ENCODE measurements around the gene ZBTB5.
A peak's percentile ranks its signal among the peaks of the same experiment; 100 is the strongest.
"Not testable (repeated sequence)": the region's sequence is repeated elsewhere in the genome, so short reads cannot be mapped to it uniquely, and the experiment has no call there.

Gene ZBTB5

DNA sequence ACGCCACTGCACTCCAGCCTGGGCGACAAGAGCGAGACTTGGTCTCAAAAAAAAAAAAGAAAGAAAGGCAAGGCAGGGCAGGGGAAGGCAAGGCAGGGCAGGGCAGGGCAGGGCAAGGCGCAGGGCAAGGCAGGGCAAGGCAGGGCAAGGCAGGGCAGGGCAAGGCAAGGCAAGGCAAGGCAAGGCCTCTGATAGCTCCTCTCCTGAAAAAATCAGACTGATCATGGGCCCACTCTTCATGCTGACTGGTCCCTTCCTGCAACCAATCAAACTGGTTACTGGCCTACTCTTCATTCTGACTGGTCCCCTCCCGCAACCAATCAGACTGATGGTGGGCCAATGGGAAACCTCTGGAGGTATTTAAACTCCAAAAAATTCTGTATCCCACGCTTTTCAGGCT lies 3.4 kb upstream of the ZBTB5 start:
- Histone ChIP-seq H3K4me2 (ENCODE audit: insufficient read depth, low read length) (no peak overlapping the region), H3K9me3 (ENCODE audit: insufficient read depth, low read length, severe bottlenecking) (no peaks in the 10 kb centered on the region), H3K4me3 (ENCODE audit: low read depth in 1 of 2, low read length in 2 of 2) (no peak overlapping the region), H3K36me3 (ENCODE audit: insufficient read depth, low read length) (no peaks in the 10 kb centered on the region; the same call in 1 of the 2 replicates), H2AFZ (ENCODE audit: low read depth, low read length) (no peak overlapping the region), H3K27me3 (ENCODE audit: insufficient read depth, low read length, poor library complexity) (no peaks in the 10 kb centered on the region), H3K9ac (ENCODE audit: low read depth, low read length) (no peak overlapping the region), H3K79me2 (ENCODE audit: insufficient read depth, low read length) (peaks cover 15% of the 10 kb centered on the region), H3K4me1 (ENCODE audit: insufficient read depth, low read length) (peaks cover 22% of the 10 kb centered on the region), H4K20me1 (ENCODE audit: insufficient read depth, low read length) (peaks cover 3% of the 10 kb centered on the region; the same call in 1 of the 2 replicates), H3K27ac (ENCODE audit: low read length) (no peak overlapping the region)
- no peak for TF ChIP-seq EZH2 (IDR thresholded peaks at IDR 0.05; ENCODE audit: borderline replicate concordance, low read depth, low read length, severe bottlenecking)
- TF ChIP-seq, protein P1, sequence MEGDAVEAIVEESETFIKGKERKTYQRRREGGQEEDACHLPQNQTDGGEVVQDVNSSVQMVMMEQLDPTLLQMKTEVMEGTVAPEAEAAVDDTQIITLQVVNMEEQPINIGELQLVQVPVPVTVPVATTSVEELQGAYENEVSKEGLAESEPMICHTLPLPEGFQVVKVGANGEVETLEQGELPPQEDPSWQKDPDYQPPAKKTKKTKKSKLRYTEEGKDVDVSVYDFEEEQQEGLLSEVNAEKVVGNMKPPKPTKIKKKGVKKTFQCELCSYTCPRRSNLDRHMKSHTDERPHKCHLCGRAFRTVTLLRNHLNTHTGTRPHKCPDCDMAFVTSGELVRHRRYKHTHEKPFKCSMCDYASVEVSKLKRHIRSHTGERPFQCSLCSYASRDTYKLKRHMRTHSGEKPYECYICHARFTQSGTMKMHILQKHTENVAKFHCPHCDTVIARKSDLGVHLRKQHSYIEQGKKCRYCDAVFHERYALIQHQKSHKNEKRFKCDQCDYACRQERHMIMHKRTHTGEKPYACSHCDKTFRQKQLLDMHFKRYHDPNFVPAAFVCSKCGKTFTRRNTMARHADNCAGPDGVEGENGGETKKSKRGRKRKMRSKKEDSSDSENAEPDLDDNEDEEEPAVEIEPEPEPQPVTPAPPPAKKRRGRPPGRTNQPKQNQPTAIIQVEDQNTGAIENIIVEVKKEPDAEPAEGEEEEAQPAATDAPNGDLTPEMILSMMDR (IDR thresholded peaks at IDR 0.05; ENCODE audit: borderline replicate concordance, extremely low read depth, low read length, poor library complexity, severe bottlenecking), result no peak
- no peak for DNase-seq
- no peak for ATAC-seq (ENCODE audit: insufficient read depth, low read depth)

DNA sequence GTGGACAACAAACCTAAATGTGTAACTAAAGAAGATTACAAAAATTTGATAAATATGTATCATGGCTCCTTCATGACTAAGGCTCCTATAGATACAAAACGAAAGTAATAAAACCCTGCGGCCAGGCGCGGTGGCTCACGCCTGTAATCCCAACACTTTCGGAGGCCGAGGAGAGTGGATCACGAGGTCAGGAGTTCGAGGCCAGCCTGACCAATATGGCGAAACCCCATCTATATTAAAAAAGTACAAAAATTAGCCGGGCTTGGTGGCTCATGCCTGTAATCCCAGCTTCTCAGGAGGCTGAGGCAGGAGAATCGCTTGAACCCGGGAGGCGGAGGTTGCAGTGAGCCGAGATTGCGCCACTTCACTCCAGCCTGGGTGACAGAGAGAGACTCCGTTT lies 2.3 kb upstream of the ZBTB5 start:
- H3K9me3 ChIP-seq (ENCODE audit: insufficient read depth, low read length, severe bottlenecking); H3K4me3 ChIP-seq (ENCODE audit: low read depth in 1 of 2, low read length in 2 of 2); H3K36me3 ChIP-seq (ENCODE audit: insufficient read depth, low read length); H3K4me2 ChIP-seq (ENCODE audit: insufficient read depth, low read length); H3K27me3 ChIP-seq (ENCODE audit: insufficient read depth, low read length, poor library complexity); ATAC-seq (ENCODE audit: insufficient read depth, low read depth); H3K27ac ChIP-seq (ENCODE audit: low read length); H4K20me1 ChIP-seq (ENCODE audit: insufficient read depth, low read length); H2AFZ ChIP-seq (ENCODE audit: low read depth, low read length); DNase-seq; H3K9ac ChIP-seq (ENCODE audit: low read depth, low read length): not testable (repeated sequence)
- peaks cover 33% of the 10 kb centered on the region for H3K4me1 ChIP-seq (ENCODE audit: insufficient read depth, low read length)
- peaks cover 26% of the 10 kb centered on the region for H3K79me2 ChIP-seq (ENCODE audit: insufficient read depth, low read length)

DNA sequence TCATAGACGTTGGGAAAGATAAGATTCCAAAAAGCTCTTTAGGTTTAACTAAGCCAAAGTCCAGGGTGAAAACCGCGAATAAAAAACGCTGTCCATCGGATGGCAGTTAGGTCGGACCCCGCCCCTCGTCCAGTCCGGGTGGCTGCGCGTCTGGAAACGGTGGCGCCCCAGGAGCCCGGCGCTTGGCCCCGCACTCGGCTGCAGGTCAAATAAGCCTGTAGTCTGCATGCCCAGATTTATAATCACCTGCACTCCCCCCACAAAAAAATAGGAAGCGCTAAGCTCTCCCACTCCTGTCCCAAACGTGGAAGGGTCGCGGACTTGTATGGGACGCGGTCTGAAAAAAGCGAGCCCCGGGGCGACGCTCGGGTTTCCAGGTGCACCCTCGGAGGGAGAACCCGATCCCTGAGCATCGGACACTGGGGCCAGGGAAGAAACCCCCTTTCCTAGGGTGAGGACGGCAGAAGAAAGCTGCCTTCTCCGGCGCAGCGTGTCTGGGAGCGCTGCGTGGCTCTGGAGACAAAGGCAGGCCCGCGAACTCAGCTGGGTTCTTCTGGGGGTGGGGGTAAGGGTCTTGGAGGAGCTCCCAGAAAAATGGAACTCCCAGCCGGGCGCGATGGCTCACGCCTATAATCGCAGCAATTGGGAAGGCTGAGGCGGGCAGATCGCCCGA lies 923 bp upstream of the ZBTB5 start:
- Histone ChIP-seq H3K9me3 (ENCODE audit: insufficient read depth, low read length, severe bottlenecking) (no peaks in the 10 kb centered on the region), H3K9ac (ENCODE audit: low read depth, low read length) (peak overlapping the region; percentile 93), H3K79me2 (ENCODE audit: insufficient read depth, low read length) (peaks cover 39% of the 10 kb centered on the region), H3K27ac (ENCODE audit: low read length) (peak overlapping the region; percentile 93), H3K4me1 (ENCODE audit: insufficient read depth, low read length) (peaks cover 39% of the 10 kb centered on the region), H3K36me3 (ENCODE audit: insufficient read depth, low read length) (no peaks in the 10 kb centered on the region; the same call in 1 of the 2 replicates), H4K20me1 (ENCODE audit: insufficient read depth, low read length) (peaks cover 7% of the 10 kb centered on the region; the same call in 1 of the 2 replicates), H3K4me3 (ENCODE audit: low read depth in 1 of 2, low read length in 2 of 2) (peak overlapping the region; percentile 68 to 85), H3K27me3 (ENCODE audit: insufficient read depth, low read length, poor library complexity) (no peaks in the 10 kb centered on the region), H2AFZ (ENCODE audit: low read depth, low read length) (peak overlapping the region; percentile 98), H3K4me2 (ENCODE audit: insufficient read depth, low read length) (peak overlapping the region; percentile 99)
- ATAC-seq (ENCODE audit: insufficient read depth, low read depth), result no peak
- DNase-seq, result peak; percentile 30
- TF ChIP-seq, protein P1 (IDR thresholded peaks at IDR 0.05; ENCODE audit: borderline replicate concordance, extremely low read depth, low read length, poor library complexity, severe bottlenecking), result no peak
- no peak for TF ChIP-seq EZH2 (IDR thresholded peaks at IDR 0.05; ENCODE audit: borderline replicate concordance, low read depth, low read length, severe bottlenecking)

DNA sequence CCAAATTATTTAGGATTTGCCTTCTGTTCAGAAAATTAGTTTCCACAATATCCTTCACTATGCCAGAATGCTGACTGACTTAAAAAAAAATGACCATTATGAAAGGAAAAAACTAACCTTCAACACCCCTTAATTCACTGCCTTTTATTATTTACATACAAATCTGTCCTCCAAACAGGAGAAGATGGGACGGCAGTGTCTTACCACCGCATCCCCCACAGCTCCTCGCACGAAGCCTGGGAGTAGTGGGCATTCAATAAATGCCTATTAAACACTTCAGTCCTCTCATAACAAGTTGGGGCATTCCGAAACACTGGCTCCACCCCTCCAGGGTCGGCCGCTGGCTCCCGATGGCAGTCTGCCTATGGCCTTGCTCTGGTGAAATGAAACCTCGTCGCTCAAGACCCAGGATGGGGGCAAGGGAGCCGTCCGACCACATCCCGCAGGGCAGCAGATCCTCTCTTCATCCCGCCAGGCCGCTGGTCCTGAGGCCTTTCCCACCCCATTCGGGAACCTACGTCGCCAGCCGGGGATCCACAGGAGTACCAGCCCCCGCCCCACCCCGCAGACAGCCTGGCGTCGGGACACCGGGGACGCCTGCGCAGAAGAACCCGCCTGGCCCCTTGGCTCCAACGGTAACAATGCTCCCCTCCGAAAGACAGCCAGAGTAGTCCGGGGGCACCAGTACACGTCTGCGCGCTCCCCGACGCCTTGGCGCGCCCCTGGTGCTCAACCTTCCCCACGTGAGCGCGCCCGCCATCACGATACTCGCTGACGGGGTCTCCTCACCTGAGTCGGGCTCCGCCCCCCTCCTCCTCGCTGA lies 613 bp downstream of the ZBTB5 start:
- no peaks in the 10 kb centered on the region for H3K27me3 ChIP-seq (ENCODE audit: insufficient read depth, low read length, poor library complexity)
- H3K9me3 ChIP-seq (ENCODE audit: insufficient read depth, low read length, severe bottlenecking), result no peaks in the 10 kb centered on the region
- TF ChIP-seq, protein P1 (IDR thresholded peaks at IDR 0.05; ENCODE audit: borderline replicate concordance, extremely low read depth, low read length, poor library complexity, severe bottlenecking), result no peak
- TF ChIP-seq EZH2 (IDR thresholded peaks at IDR 0.05; ENCODE audit: borderline replicate concordance, low read depth, low read length, severe bottlenecking), result no peak
- peak overlapping the region; percentile 99 for H3K4me2 ChIP-seq (ENCODE audit: insufficient read depth, low read length)
- H3K9ac ChIP-seq (ENCODE audit: low read depth, low read length), result peak overlapping the region; percentile 93
- DNase-seq (no peak), ATAC-seq (ENCODE audit: insufficient read depth, low read depth) (peak; percentile 48)
- H3K4me3 ChIP-seq (ENCODE audit: low read depth in 1 of 2, low read length in 2 of 2), result peak overlapping the region; percentile 64 to 85
- peaks cover 39% of the 10 kb centered on the region for H3K4me1 ChIP-seq (ENCODE audit: insufficient read depth, low read length)
- H2AFZ ChIP-seq (ENCODE audit: low read depth, low read length), result peak overlapping the region; percentile 86
- H3K27ac ChIP-seq (ENCODE audit: low read length), result peak overlapping the region; percentile 89
- no peaks in the 10 kb centered on the region; the same call in 1 of the 2 replicates for H3K36me3 ChIP-seq (ENCODE audit: insufficient read depth, low read length)
- peaks cover 7% of the 10 kb centered on the region; the same call in 1 of the 2 replicates for H4K20me1 ChIP-seq (ENCODE audit: insufficient read depth, low read length)
- peaks cover 50% of the 10 kb centered on the region for H3K79me2 ChIP-seq (ENCODE audit: insufficient read depth, low read length)

Data from DND-41 (cell line).